ENCODE results near the gene LRP8. TPM values are rescaled to one million over a fixed set of nuclear protein-coding genes. Genes with fewer than 3 reads are reported as not detected.

LRP8 gene
- total and polyA plus RNA-seq, 2 donors (not counting 3 experiments of a cell fraction or from before 2014, with no cell fraction given) = 40.9 to 62.2 TPM

GRCh38 chr1:53274026-53274425 is 53.8 kb downstream of the LRP8 start:
- DNase-seq (ENCODE audit: low read depth, low spot score) (no peak), FAIRE-seq (no peak)
- Histone ChIP-seq H3K4me1 (ENCODE audit: control insufficient read depth, extremely low read depth, insufficient read depth, low read length) (no peaks in the 10 kb centered on the region), H3K27ac (ENCODE audit: insufficient read depth, low read depth, low read length) (no peak overlapping the region), H3K4me3 (replicated peaks in 1 of 3; ENCODE audit: insufficient read depth in 1 of 3, low read depth in 1 of 3, low read length in 3 of 3) (no peak overlapping the region), H3K9me1 (replicated peaks; ENCODE audit: control insufficient read depth, extremely low read depth, insufficient read depth, low read length) (no peaks in the 10 kb centered on the region), H3K27me3 (ENCODE audit: control insufficient read depth in 2 of 2, insufficient read depth in 2 of 2, low read length in 2 of 2) (no peaks in the 10 kb centered on the region), H3K36me3 (ENCODE audit: control insufficient read depth in 2 of 2, extremely low read depth in 1 of 2, insufficient read depth in 2 of 2, low read length in 2 of 2) (peaks cover 0 to 4% of the 10 kb centered on the region in 2 experiments), H3K79me2 (ENCODE audit: control insufficient read depth, insufficient read depth, low read length) (no peaks in the 10 kb centered on the region), H3K9me3 (replicated peaks; ENCODE audit: control insufficient read depth, insufficient read depth, low read length) (no peaks in the 10 kb centered on the region), H3K9ac (replicated peaks; ENCODE audit: extremely low read depth, insufficient read depth, low read length) (no peak overlapping the region), H3K4me2 (ENCODE audit: insufficient read depth, low read length) (no peak overlapping the region), H2AFZ (ENCODE audit: low read depth, low read length) (no peak overlapping the region), H4K20me1 (replicated peaks; ENCODE audit: control insufficient read depth, extremely low read depth, insufficient read depth, low read length) (no peaks in the 10 kb centered on the region)
- ChIA-PET CTCF (interaction anchor here (6.9 kb wide), 1 partner anchor 119 kb away, joined by 49 read pairs; no protein-coding TSS in a partner anchor), POLR2A (no interaction called here)
- dilution Hi-C loops (cut with MboI; ENCODE audit: extremely low pct_ligation_motif_present, low sequenced_read_pairs) = no loop called here
- TF ChIP-seq CTCF (IDR thresholded peaks at IDR 0.05; ENCODE audit: extremely low read depth in 1 of 2, insufficient read depth in 1 of 2, low read depth in 1 of 2, low read length in 2 of 2) (no peak), GATA2 (IDR thresholded peaks at IDR 0.05; ENCODE audit: insufficient read depth, insufficient read length, low read depth, low read length) (no peak), MYC (IDR thresholded peaks at IDR 0.05; ENCODE audit: low read depth, low read length) (no peak), EZH2 (IDR thresholded peaks at IDR 0.05; ENCODE audit: borderline replicate concordance, low read depth, low read length, severe bottlenecking) (no peak), FOS (IDR thresholded peaks at IDR 0.05; ENCODE audit: borderline replicate concordance, insufficient read depth, low read length) (no peak), JUN (IDR thresholded peaks at IDR 0.05; ENCODE audit: borderline replicate concordance, insufficient read depth, insufficient read length, low read depth) (no peak), MAX (IDR thresholded peaks at IDR 0.05; ENCODE audit: insufficient read depth, insufficient read length) (no peak), POLR2AphosphoS5 (IDR thresholded peaks at IDR 0.05; ENCODE audit: insufficient read depth, low read depth, low read length) (no peak), POLR2A (IDR thresholded peaks at IDR 0.05; ENCODE audit: low read depth, low read length) (no peak)
- BruUV-seq (replicated peaks) = no TSS peak
- intact Hi-C loops (cut with micrococcal nuclease) = no loop called here
